Neural cell (in vitro differentiated cells): ENCODE data around the gene GPC5. TPM values are rescaled to one million over a fixed set of nuclear protein-coding genes. Genes with fewer than 3 reads are reported as not detected.

Source experiments
- H2AFZ ChIP-seq: fragments of 200-600, 300-800 bp; sonication (generic), shearing (Covaris generic); 2 replicates; pipeline ENCODE4 v1.6.0; 2014; ENCODE audit warnings: low read depth, mild to moderate bottlenecking, antibody characterized with exemption, low read length, moderate library complexity
- H3F3A ChIP-seq: fragments of 200-600 bp; shearing (Covaris generic); 2 replicates; pipeline ENCODE4 v1.6.1; 2016; ENCODE audit warnings: mild to moderate bottlenecking, moderate library complexity, mixed read lengths, antibody characterized with exemption, low read length; ENCODE audit not compliant: insufficient read depth, poor library complexity, severe bottlenecking
- H3K27ac ChIP-seq: fragments of 200-600, 300-800 bp; sonication (generic), shearing (Covaris generic); 2 replicates; pipeline ENCODE4 v1.5.1; 2014; ENCODE audit warnings: mild to moderate bottlenecking, low read length, moderate library complexity
- H3K27me3 ChIP-seq: fragments of 300-800, 200-600 bp; sonication (generic), shearing (Covaris generic); 2 replicates; pipeline ENCODE4 v1.6.0; 2014; ENCODE audit warnings: mild to moderate bottlenecking, low read depth, low read length, moderate library complexity; ENCODE audit not compliant: insufficient read depth
- H3K36me3 ChIP-seq: fragments of 300-800, 200-600 bp; sonication (generic), shearing (Covaris generic); 2 replicates; pipeline ENCODE4 v1.5.1; 2014; ENCODE audit warnings: mild to moderate bottlenecking, antibody characterized with exemption, low read length, moderate library complexity; ENCODE audit not compliant: insufficient read depth
- H3K4me2 ChIP-seq: fragments of 300-800, 200-600 bp; sonication (generic), shearing (Covaris generic); 2 replicates; pipeline ENCODE4 v1.6.0; 2014; ENCODE audit warnings: mild to moderate bottlenecking, low read length
- H3K4me3 ChIP-seq: fragments of 300-800, 200-600 bp; sonication (generic), shearing (Covaris generic); 2 replicates; pipeline ENCODE4 v1.5.1; 2014; ENCODE audit warnings: mild to moderate bottlenecking, low read length, moderate library complexity
- H3K79me2 ChIP-seq: fragments of 200-600 bp; shearing (Covaris generic); replicated peaks from 2 replicates; pipeline ENCODE4 v1.6.0; 2014; ENCODE audit warnings: mild to moderate bottlenecking, low read length, moderate library complexity; ENCODE audit not compliant: insufficient read depth
- H3K9ac ChIP-seq: fragments of 300-800, 200-600 bp; sonication (generic), shearing (Covaris generic); 2 replicates; pipeline ENCODE4 v1.6.1; 2016; ENCODE audit warnings: mild to moderate bottlenecking, low read length, mixed read lengths
- H3K9me2 ChIP-seq: fragments of 200-600 bp; shearing (Covaris generic); 2 replicates; pipeline ENCODE4 v1.6.1; 2016; ENCODE audit warnings: mild to moderate bottlenecking, low read length, mixed read lengths; ENCODE audit not compliant: insufficient read depth
- H3K9me3 ChIP-seq: fragments of 200-600, 300-800 bp; sonication (generic), shearing (Covaris generic); 2 replicates; pipeline ENCODE4 v1.6.1; 2016; ENCODE audit warnings: mild to moderate bottlenecking, mixed run types, low read length, moderate library complexity, mixed read lengths
- H4K20me1 ChIP-seq: fragments of 200-600 bp; shearing (Covaris generic); 2 replicates; pipeline ENCODE4 v1.6.1; 2016; ENCODE audit warnings: mild to moderate bottlenecking, mixed run types; ENCODE audit not compliant: insufficient read depth
- EP300 ChIP-seq: fragments of 450-650 bp; conservative IDR thresholded peaks from 2 replicates; pipeline ENCODE4 v1.6.1; 2014; ENCODE audit warnings: antibody characterized with exemption, mild to moderate bottlenecking, moderate library complexity; ENCODE audit not compliant: poor library complexity, severe bottlenecking
- EZH2 ChIP-seq: fragments of 200-600, 300-800 bp; shearing (Covaris generic), sonication (generic); IDR thresholded peaks from 2 replicates; pipeline ENCODE4 v1.6.1; 2014; ENCODE audit warnings: antibody characterized with exemption, low read length, borderline replicate concordance, mild to moderate bottlenecking; ENCODE audit not compliant: insufficient read depth, poor library complexity, severe bottlenecking
- MXI1 ChIP-seq: fragments of 450-650 bp; conservative IDR thresholded peaks from 2 replicates; pipeline ENCODE4 v1.6.1; 2014; ENCODE audit warnings: antibody characterized with exemption, mild to moderate bottlenecking; ENCODE audit not compliant: poor library complexity, severe bottlenecking
- POLR2AphosphoS5 ChIP-seq: IDR thresholded peaks from 2 replicates; pipeline ENCODE4 v1.6.1; 2012
- RAD21 ChIP-seq: fragments of 450-650 bp; conservative IDR thresholded peaks from 2 replicates; pipeline ENCODE4 v1.6.1; 2014; ENCODE audit warnings: antibody characterized with exemption, mild to moderate bottlenecking, moderate library complexity
- SMC3 ChIP-seq: fragments of 450-650 bp; conservative IDR thresholded peaks from 2 replicates; pipeline ENCODE4 v1.6.1; 2014; ENCODE audit warnings: antibody characterized with exemption, mild to moderate bottlenecking, moderate library complexity; ENCODE audit not compliant: poor library complexity
- TAF1 ChIP-seq: IDR thresholded peaks from 2 replicates; pipeline ENCODE4 v1.6.1; 2012; ENCODE audit warnings: low read depth
- polyA plus RNA-seq: library from polyadenylated mRNA; depleted of rRNA; stranded (reverse); fragments of >200 nt; gene quantifications from 2 replicates; pipeline ENCODE4 v1.2.3, GENCODE V29; 2014
- TF ChIP-seq, protein P1 (sequence below): IDR thresholded peaks from 2 replicates; pipeline ENCODE4 v1.6.1; 2012; ENCODE audit warnings: borderline replicate concordance
- TF ChIP-seq, protein P2 (sequence below): fragments of 450-650 bp; IDR thresholded peaks from 2 replicates; pipeline ENCODE4 v1.5.1; 2014; ENCODE audit warnings: antibody characterized with exemption, mild to moderate bottlenecking, moderate library complexity; ENCODE audit not compliant: poor library complexity, severe bottlenecking

GPC5 gene
- polyA plus RNA-seq, 1 donor from 2014 or later, result 5.0 TPM

DNA sequence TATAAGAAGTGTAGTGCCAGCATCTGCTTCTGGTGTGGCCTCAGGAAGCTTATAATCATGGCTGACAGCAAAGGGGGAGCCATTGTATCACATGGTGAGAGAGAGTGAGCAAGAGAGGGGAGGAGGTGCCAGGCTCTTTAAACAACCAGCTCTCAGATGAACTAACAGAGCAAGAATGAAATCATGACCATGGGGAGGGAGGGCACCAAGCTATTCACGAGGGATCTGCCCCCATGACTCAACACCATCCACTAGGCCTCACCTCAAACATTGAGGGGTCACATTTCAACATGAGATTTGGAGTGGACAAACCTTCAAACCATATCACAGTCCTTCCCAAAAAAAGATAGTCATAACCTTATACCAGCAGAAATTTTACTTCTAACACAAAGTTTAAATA is 174.0 kb downstream of the GPC5 start:
- H4K20me1 ChIP-seq, result no peaks in the 10 kb centered on the region
- no peaks in the 10 kb centered on the region for H3K9me2 ChIP-seq
- H3K4me2 ChIP-seq, result no peak overlapping the region
- H3K36me3 ChIP-seq, result no peaks in the 10 kb centered on the region
- no peaks in the 10 kb centered on the region for H3F3A ChIP-seq
- no peak overlapping the region for H3K27ac ChIP-seq
- no peak overlapping the region for H3K4me3 ChIP-seq
- no peaks in the 10 kb centered on the region for H3K79me2 ChIP-seq
- TF ChIP-seq EP300 (no peak), SMC3 (no peak), EZH2 (no peak), MXI1 (no peak), TAF1 (no peak), POLR2AphosphoS5 (no peak), RAD21 (no peak)
- TF ChIP-seq, protein P1, sequence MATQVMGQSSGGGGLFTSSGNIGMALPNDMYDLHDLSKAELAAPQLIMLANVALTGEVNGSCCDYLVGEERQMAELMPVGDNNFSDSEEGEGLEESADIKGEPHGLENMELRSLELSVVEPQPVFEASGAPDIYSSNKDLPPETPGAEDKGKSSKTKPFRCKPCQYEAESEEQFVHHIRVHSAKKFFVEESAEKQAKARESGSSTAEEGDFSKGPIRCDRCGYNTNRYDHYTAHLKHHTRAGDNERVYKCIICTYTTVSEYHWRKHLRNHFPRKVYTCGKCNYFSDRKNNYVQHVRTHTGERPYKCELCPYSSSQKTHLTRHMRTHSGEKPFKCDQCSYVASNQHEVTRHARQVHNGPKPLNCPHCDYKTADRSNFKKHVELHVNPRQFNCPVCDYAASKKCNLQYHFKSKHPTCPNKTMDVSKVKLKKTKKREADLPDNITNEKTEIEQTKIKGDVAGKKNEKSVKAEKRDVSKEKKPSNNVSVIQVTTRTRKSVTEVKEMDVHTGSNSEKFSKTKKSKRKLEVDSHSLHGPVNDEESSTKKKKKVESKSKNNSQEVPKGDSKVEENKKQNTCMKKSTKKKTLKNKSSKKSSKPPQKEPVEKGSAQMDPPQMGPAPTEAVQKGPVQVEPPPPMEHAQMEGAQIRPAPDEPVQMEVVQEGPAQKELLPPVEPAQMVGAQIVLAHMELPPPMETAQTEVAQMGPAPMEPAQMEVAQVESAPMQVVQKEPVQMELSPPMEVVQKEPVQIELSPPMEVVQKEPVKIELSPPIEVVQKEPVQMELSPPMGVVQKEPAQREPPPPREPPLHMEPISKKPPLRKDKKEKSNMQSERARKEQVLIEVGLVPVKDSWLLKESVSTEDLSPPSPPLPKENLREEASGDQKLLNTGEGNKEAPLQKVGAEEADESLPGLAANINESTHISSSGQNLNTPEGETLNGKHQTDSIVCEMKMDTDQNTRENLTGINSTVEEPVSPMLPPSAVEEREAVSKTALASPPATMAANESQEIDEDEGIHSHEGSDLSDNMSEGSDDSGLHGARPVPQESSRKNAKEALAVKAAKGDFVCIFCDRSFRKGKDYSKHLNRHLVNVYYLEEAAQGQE, result no peak
- TF ChIP-seq, protein P2, sequence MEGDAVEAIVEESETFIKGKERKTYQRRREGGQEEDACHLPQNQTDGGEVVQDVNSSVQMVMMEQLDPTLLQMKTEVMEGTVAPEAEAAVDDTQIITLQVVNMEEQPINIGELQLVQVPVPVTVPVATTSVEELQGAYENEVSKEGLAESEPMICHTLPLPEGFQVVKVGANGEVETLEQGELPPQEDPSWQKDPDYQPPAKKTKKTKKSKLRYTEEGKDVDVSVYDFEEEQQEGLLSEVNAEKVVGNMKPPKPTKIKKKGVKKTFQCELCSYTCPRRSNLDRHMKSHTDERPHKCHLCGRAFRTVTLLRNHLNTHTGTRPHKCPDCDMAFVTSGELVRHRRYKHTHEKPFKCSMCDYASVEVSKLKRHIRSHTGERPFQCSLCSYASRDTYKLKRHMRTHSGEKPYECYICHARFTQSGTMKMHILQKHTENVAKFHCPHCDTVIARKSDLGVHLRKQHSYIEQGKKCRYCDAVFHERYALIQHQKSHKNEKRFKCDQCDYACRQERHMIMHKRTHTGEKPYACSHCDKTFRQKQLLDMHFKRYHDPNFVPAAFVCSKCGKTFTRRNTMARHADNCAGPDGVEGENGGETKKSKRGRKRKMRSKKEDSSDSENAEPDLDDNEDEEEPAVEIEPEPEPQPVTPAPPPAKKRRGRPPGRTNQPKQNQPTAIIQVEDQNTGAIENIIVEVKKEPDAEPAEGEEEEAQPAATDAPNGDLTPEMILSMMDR, result no peak
- no peaks in the 10 kb centered on the region for H3K9me3 ChIP-seq
- no peak overlapping the region for H3K9ac ChIP-seq
- H3K27me3 ChIP-seq, result no peaks in the 10 kb centered on the region
- H2AFZ ChIP-seq, result no peak overlapping the region

DNA sequence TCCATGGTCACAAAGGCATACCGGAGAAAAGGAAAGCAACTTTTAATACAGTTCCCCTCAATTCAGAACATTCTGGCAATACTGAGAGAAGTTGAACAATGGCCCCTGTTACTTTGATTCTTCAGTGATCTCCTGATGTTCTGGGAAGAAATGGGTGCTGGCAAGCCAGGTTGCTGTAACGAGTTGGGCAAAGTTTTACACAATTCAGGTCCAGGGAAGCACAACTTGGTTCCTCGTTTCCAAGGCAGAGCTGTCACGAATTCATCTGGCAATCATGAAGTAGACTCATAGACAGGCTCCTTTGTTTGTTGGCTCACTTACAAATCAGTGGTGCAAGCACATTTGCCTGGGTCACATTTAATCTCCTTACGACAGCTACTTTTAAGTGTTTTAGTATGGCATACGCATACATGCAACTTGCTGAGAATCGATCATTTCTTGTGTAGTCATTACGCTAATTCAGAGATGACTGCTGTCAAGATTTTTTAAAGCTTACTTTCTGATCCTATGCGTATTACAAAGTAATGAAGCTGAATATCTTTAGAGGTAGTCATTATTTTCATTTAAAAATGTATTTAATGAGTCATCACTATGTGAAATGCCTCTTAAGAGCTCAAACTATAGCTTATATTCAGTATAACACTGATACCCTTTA is 174.7 kb downstream of the GPC5 start:
- Histone ChIP-seq H2AFZ (no peak overlapping the region), H3K9me3 (no peaks in the 10 kb centered on the region)

More for the DNA sequence above, 174.7 kb downstream of the GPC5 start:
- no peak overlapping the region for H3K9ac ChIP-seq
- no peak overlapping the region for H3K27ac ChIP-seq
- H4K20me1 ChIP-seq, result no peaks in the 10 kb centered on the region
- H3K9me2 ChIP-seq, result no peaks in the 10 kb centered on the region
- H3K4me3 ChIP-seq, result no peak overlapping the region
- H3K27me3 ChIP-seq, result no peaks in the 10 kb centered on the region
- no peak overlapping the region for H3K4me2 ChIP-seq
- no peaks in the 10 kb centered on the region for H3K79me2 ChIP-seq
- TF ChIP-seq TAF1 (no peak), POLR2AphosphoS5 (no peak), EZH2 (no peak), EP300 (no peak), MXI1 (no peak), SMC3 (no peak), RAD21 (no peak)
- TF ChIP-seq, protein P2, result no peak
- TF ChIP-seq, protein P1, result no peak
- no peaks in the 10 kb centered on the region for H3F3A ChIP-seq
- no peaks in the 10 kb centered on the region for H3K36me3 ChIP-seq
